AG09319 (cell line): Measurements from ENCODE around the gene GINS3.

Experiments
- DNase-seq: peaks from one replicate; pipeline ENCODE4 v3.0.0-alpha.2; 2010; ENCODE audit warnings: low read depth; ENCODE audit errors: extremely low read depth
- CTCF ChIP-seq: IDR thresholded peaks from 2 replicates; pipeline ENCODE4 v1.5.1; 2011; ENCODE audit warnings: low read depth, mild to moderate bottlenecking, inconsistent platforms, low read length, moderate library complexity

Gene GINS3

GRCh38 chr16:58443783-58444182 lies 51.5 kb downstream of the GINS3 start:
- no peak for TF ChIP-seq CTCF

GRCh38 chr16:58444265-58444664 lies 52.0 kb downstream of the GINS3 start:
- DNase-seq, result no peak
- TF ChIP-seq CTCF, result no peak

More at GRCh38 chr16:58443783-58444182, 51.5 kb downstream of the GINS3 start:
- no peak for DNase-seq

GRCh38 chr16:58448890-58449289 lies 56.6 kb downstream of the GINS3 start:
- no peak for DNase-seq
- TF ChIP-seq CTCF, result no peak

- no peak for DNase-seq
- TF ChIP-seq CTCF, result no peak
Measured at GRCh38 chr16:58449306-58449705, 57.0 kb downstream of the GINS3 start.

- DNase-seq, result no peak
- no peak for TF ChIP-seq CTCF
Measured at GRCh38 chr16:58449768-58450167, 57.5 kb downstream of the GINS3 start.

- TF ChIP-seq CTCF, result no peak
- DNase-seq, result no peak
Measured at GRCh38 chr16:58450590-58450989, 58.3 kb downstream of the GINS3 start.

- TF ChIP-seq CTCF, result no peak
- DNase-seq, result no peak
Measured at GRCh38 chr16:58451265-58451689, 59.0 kb downstream of the GINS3 start.
